Regular cardiac myocyte (primary cell): Measurements from ENCODE around the gene BCL2L14. TPM values are rescaled to one million over a fixed set of nuclear protein-coding genes. Genes with fewer than 3 reads are reported as not detected.

Experiments used
- total RNA-seq: library from RNA; depleted of rRNA; stranded (reverse); fragments of >200 nt; gene quantifications from 2 replicates; pipeline ENCODE4 v1.2.3, GENCODE V29; 2014

BCL2L14 gene, protein sequence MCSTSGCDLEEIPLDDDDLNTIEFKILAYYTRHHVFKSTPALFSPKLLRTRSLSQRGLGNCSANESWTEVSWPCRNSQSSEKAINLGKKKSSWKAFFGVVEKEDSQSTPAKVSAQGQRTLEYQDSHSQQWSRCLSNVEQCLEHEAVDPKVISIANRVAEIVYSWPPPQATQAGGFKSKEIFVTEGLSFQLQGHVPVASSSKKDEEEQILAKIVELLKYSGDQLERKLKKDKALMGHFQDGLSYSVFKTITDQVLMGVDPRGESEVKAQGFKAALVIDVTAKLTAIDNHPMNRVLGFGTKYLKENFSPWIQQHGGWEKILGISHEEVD
- not detected in 2 replicates for total RNA-seq

DNA sequence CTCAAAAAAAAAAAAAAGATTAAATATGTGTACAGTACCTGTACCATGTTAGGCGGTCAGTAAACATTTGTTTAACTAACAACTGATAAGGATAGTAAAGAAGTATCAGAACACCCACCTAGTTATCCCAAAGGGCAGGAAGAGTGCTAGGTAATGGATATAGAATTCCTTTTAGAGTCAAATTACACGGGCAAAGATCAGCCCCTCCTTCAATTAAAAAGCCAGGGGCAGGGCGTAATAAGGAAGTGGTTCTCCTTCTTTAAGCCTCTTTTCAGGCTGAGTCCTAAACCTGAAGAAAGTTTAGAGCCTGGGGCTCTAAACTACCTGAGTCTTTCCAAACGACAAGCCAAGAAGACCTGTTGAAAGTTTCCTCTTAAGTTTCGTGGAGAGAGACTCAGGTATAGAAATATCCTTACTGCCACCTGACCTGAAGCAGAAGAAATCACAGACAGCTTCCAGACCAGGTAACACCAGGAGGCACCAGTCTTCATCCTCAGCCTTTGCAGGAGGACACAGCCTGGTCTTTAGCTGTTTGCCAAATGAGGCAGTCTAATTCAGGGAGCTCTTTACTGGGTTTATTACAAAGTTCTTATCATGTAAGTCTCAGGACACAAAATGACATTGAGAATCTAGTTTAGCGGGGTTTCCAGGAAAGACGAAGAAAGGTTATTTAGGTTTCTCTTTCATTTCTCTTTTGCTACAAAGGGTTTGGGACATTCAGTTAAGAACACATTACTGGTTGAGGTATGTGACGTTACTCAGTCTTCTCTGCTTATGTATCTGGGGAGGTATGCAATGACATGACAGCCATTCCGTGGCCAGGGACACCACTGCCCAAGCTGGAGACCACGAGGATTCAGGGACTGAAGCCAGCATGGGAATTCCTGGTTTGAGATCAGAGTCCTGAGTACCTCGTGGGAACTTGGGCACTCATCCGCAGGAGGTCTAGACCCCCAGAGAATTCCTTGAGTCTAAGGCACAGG, at the start of gene BCL2L14:
BCL2L14 (plus strand) TSS at position 266 of the 983 bp plus-strand sequence. CDS start 8,367 bp downstream, outside the sequence.

Other genes with a start within 250 kb of the BCL2L14 start
- gene LRP6, start 196.1 kb downstream of the BCL2L14 start, total RNA-seq = 40.5 and 49.3 TPM in 2 replicates